OCI-LY1 (cell line): ENCODE results near the gene ZFP69.

Experiments
- H2AFZ ChIP-seq: fragments of 200-600 bp; sonication (generic), shearing (Covaris generic); 2 replicates; pipeline ENCODE4 v1.6.0; 2014; ENCODE audit warnings: antibody characterized with exemption, mild to moderate bottlenecking, low read length
- H3F3A ChIP-seq: fragments of 200-600 bp; sonication (generic), shearing (Covaris generic); 2 replicates; pipeline ENCODE4 v1.6.0; 2014; ENCODE audit warnings: mild to moderate bottlenecking, antibody characterized with exemption, low read length, moderate library complexity; ENCODE audit not compliant: insufficient read depth
- H3K27ac ChIP-seq: fragments of 200-600 bp; sonication (generic); 2 replicates; pipeline ENCODE4 v1.5.1; 2014; ENCODE audit warnings: low read length, mixed run types, mild to moderate bottlenecking, low read depth; ENCODE audit not compliant: poor library complexity, severe bottlenecking
- H3K27me3 ChIP-seq: fragments of 200-600 bp; sonication (generic); 2 replicates; pipeline ENCODE4 v1.6.0; 2014; ENCODE audit warnings: antibody characterized with exemption, mild to moderate bottlenecking, low read length, moderate library complexity; ENCODE audit not compliant: insufficient read depth
- H3K36me3 ChIP-seq: fragments of 200-600 bp; sonication (generic); 2 replicates; pipeline ENCODE4 v1.6.1; 2014; ENCODE audit warnings: mild to moderate bottlenecking, antibody characterized with exemption, low read length, moderate library complexity, mixed read lengths; ENCODE audit not compliant: insufficient read depth
- H3K4me1 ChIP-seq: fragments of 200-600 bp; sonication (generic); 2 replicates; pipeline ENCODE4 v1.5.1; 2014; ENCODE audit warnings: mild to moderate bottlenecking, low read length, moderate library complexity; ENCODE audit not compliant: insufficient read depth, severe bottlenecking
- H3K4me2 ChIP-seq: fragments of 200-600 bp; sonication (generic), shearing (Covaris generic); 2 replicates; pipeline ENCODE4 v1.6.1; 2014; ENCODE audit warnings: low read length
- H3K4me3 ChIP-seq: fragments of 200-600 bp; sonication (generic); 2 replicates; pipeline ENCODE4 v1.5.1; 2014; ENCODE audit warnings: low read length, low read depth, mild to moderate bottlenecking, mixed read lengths; ENCODE audit not compliant: poor library complexity, severe bottlenecking
- H3K79me2 ChIP-seq: fragments of 200-600 bp; shearing (Covaris generic); 2 replicates; pipeline ENCODE4 v1.6.1; 2016; ENCODE audit warnings: mixed run types, low read length, mixed read lengths; ENCODE audit not compliant: insufficient read depth
- H3K9ac ChIP-seq: fragments of 200-600 bp; sonication (generic), shearing (Covaris generic); 2 replicates; pipeline ENCODE4 v1.6.1; 2014; ENCODE audit warnings: mild to moderate bottlenecking, low read length, mixed read lengths
- H3K9me2 ChIP-seq: fragments of 200-600 bp; sonication (generic), shearing (Covaris generic); 2 replicates; pipeline ENCODE4 v1.6.1; 2014; ENCODE audit warnings: low read depth, mild to moderate bottlenecking, low read length, mixed read lengths
- H3K9me3 ChIP-seq: fragments of 200-600 bp; shearing (Covaris generic); 2 replicates; pipeline ENCODE4 v1.6.1; 2014; ENCODE audit warnings: low read length, mixed read lengths
- H4K20me1 ChIP-seq: fragments of 200-600 bp; sonication (generic), shearing (Covaris generic); 2 replicates; pipeline ENCODE4 v1.6.0; 2016; ENCODE audit warnings: mild to moderate bottlenecking, low read length; ENCODE audit not compliant: insufficient read depth
- EZH2 ChIP-seq: fragments of 200-600 bp; sonication (generic), shearing (Covaris generic); IDR thresholded peaks from 2 replicates; pipeline ENCODE4 v1.8.0; 2017; ENCODE audit warnings: borderline replicate concordance, mixed run types, mild to moderate bottlenecking, antibody characterized with exemption, low read length, moderate library complexity, mixed read lengths
- TF ChIP-seq, protein P1 (sequence below): fragments of 200-600 bp; sonication (generic), shearing (Covaris generic); IDR thresholded peaks from 2 replicates; pipeline ENCODE4 v1.5.1; 2017; ENCODE audit warnings: mild to moderate bottlenecking, antibody characterized with exemption, low read length, moderate library complexity, mixed read lengths

The ZFP69 gene

DNA sequence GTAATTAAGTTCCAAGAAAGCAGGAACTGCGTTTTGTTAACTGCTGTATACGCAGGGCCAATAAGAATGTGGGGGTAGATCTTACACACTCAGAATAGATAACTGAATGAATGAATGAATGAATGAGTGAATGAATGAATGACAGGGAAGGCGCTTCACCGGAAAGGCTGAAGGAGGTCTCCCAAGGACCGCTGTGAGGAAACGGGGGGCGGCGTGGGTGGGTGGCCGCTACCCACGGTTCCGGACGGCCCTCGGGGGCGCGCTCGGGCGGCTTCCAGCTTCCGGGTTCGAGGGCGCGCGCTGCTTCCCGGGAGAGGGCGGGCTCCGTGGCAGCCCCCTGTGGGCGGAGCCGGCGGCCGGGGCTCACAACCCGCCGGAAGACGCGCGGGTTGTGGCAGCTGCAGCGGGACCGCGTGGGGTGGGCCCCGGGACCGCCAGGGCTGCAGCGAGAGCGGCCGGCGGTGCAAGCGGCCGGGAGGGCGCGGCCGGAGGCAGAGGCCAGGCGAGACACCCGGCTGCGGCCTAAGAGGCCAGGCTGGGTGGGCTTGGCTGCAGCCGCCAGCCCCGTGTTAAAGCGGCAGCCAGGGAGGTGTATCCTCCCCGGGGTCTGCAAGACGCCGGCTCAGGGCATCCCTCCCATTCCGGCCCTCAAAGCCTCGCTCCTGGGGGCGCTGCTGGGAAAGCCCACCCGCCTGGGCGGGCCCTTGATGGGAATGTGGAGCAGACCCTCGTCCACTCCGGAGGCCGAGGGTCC, at the start of gene ZFP69:
TSS of gene ZFP69 (plus strand) at position 367 of the 754 bp plus-strand sequence. CDS start 2,072 bp downstream, outside the sequence.
- TF ChIP-seq, protein P1, sequence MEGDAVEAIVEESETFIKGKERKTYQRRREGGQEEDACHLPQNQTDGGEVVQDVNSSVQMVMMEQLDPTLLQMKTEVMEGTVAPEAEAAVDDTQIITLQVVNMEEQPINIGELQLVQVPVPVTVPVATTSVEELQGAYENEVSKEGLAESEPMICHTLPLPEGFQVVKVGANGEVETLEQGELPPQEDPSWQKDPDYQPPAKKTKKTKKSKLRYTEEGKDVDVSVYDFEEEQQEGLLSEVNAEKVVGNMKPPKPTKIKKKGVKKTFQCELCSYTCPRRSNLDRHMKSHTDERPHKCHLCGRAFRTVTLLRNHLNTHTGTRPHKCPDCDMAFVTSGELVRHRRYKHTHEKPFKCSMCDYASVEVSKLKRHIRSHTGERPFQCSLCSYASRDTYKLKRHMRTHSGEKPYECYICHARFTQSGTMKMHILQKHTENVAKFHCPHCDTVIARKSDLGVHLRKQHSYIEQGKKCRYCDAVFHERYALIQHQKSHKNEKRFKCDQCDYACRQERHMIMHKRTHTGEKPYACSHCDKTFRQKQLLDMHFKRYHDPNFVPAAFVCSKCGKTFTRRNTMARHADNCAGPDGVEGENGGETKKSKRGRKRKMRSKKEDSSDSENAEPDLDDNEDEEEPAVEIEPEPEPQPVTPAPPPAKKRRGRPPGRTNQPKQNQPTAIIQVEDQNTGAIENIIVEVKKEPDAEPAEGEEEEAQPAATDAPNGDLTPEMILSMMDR, result no peak
- TF ChIP-seq EZH2, result no peak
- Histone ChIP-seq H3K27ac (peak within 1 kb of the TSS; percentile 24), H2AFZ (peak within 1 kb of the TSS; percentile 99)

DNA sequence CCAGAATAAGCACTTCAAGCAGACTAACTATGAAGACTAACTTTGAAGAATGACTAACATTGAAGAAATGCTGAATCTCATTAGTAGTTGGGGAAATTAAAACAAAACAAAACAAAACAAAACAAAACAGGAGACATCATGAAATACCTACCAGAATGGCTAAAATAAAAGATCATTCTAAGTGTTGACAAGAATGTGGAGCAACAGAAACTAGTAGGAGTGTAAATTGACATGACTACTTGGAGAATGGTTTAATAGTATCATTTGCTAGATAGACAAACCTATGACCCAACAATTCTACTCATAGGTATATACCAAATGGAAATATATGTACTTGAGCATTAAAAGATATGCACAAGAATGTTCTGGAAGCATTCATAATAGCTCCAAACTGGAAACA, 45.7 kb upstream of the ZFP69 start:
- Histone ChIP-seq H3K4me2 (no peak overlapping the region), H3K79me2 (no peaks in the 10 kb centered on the region), H3K4me1 (no peaks in the 10 kb centered on the region), H3K9ac (no peak overlapping the region), H3K9me3 (no peaks in the 10 kb centered on the region), H3K36me3 (no peaks in the 10 kb centered on the region), H3F3A (no peaks in the 10 kb centered on the region), H3K27ac (no peak overlapping the region), H2AFZ (no peak overlapping the region), H4K20me1 (no peaks in the 10 kb centered on the region), H3K27me3 (no peaks in the 10 kb centered on the region), H3K9me2 (no peaks in the 10 kb centered on the region), H3K4me3 (no peak overlapping the region)
- TF ChIP-seq, protein P1, result no peak
- no peak for TF ChIP-seq EZH2

More for the DNA sequence above, at the start of gene ZFP69:
- Histone ChIP-seq H3K4me3 (peak within 1 kb of the TSS; percentile 78), H3K27me3 (no peaks in the 10 kb centered on the region), H3K4me1 (peaks cover 15% of the 10 kb centered on the region), H3F3A (no peaks in the 10 kb centered on the region), H3K4me2 (peak within 1 kb of the TSS; percentile 92), H4K20me1 (no peaks in the 10 kb centered on the region), H3K79me2 (no peaks in the 10 kb centered on the region), H3K9ac (peak within 1 kb of the TSS; percentile 83), H3K9me2 (no peaks in the 10 kb centered on the region), H3K9me3 (peaks cover 9% of the 10 kb centered on the region), H3K36me3 (peaks cover 11% of the 10 kb centered on the region)

DNA sequence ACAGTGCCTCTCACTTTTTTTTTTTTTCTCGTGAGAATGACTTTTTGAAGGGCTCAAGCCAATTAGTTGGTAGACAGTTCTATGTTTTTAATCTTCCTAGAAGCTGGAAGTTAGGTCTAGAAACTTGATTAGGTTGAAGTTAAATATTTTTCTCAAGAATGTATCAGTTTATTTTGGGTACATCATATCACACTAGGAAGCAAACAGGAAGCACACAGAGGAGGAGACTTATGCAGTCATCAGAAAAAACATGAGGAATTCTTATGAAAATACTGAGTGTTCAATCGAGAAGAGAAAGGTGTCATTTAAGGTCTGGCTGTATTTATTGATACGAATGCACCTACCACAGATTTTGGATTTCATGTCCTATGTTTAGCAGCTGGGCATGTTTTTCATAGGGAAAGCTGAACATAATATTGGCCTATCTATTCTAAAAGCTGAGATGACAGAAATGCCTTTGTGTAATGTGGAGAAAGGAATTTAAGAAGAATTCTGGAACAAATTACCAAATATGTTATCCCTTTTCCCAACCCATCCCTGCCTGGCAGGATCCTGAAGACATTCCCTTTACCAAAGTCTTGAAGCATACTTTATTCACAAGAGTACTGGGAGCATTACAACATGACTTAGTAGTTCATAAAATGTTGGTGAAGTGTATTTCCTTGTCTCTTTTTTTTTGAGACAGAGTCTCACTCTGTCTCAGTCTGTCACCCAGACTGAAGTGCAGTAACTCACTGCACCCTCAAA, 44.3 kb upstream of the ZFP69 start:
- Histone ChIP-seq H3K27ac (no peak overlapping the region), H3K4me3 (no peak overlapping the region), H4K20me1 (no peaks in the 10 kb centered on the region), H3K4me1 (no peaks in the 10 kb centered on the region), H3K9me3 (no peaks in the 10 kb centered on the region), H3K27me3 (no peaks in the 10 kb centered on the region), H3K9me2 (no peaks in the 10 kb centered on the region), H2AFZ (no peak overlapping the region), H3F3A (no peaks in the 10 kb centered on the region), H3K36me3 (no peaks in the 10 kb centered on the region), H3K9ac (no peak overlapping the region), H3K79me2 (no peaks in the 10 kb centered on the region), H3K4me2 (no peak overlapping the region)
- TF ChIP-seq, protein P1, result no peak
- no peak for TF ChIP-seq EZH2
